ENCODE measurements around the gene YEATS4.

YEATS4 gene

GRCh38 chr12:69392179-69392928 is 32.8 kb downstream of the YEATS4 start:
- DNase-seq (ENCODE audit: low read depth), result no peak

- no peak for DNase-seq (ENCODE audit: low read depth)
These were observed 36.5 kb downstream of the YEATS4 start for GRCh38 chr12:69396041-69396440.

- DNase-seq (ENCODE audit: low read depth), result no peak
These were observed 37.4 kb downstream of the YEATS4 start for GRCh38 chr12:69396963-69397362.

GRCh38 chr12:69397978-69398377 is 38.4 kb downstream of the YEATS4 start:
- no peak for DNase-seq (ENCODE audit: low read depth)

- no peak for DNase-seq (ENCODE audit: low read depth)
These were observed 42.4 kb downstream of the YEATS4 start for GRCh38 chr12:69401940-69402339.

DNA sequence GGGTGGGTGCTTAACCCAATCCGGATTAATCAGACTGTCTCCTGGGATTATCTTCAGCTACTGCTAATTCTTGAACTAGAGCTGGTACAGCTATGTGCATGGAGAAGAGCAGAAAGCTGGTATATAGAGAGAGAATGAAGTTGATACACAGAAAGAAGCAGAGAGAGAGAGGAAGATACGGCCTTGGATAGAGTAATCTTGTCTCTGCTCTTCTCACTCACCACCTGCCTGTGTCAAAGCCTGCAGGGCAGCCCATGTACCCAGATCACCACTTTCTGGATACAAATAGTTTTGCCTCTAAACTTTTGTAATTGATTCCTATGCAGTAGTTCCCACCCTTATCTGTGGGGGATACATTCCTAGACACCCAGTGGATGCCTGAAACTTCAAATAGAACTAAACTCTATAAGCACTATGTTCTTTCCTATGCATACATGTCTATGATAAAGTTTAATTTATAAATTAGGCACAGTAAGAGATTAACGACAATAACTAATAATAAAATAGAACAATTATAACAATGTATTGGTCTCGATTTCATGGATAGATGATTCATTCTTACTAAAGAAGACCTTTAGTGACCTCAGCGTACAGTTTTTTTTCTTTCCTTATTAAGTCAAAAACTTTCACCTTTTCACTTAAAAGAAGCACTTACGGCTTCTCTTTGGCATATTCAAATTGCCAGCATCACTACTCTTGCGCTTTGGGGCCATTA is 45.5 kb downstream of the YEATS4 start:
- no peak for DNase-seq (ENCODE audit: low read depth)

DNA sequence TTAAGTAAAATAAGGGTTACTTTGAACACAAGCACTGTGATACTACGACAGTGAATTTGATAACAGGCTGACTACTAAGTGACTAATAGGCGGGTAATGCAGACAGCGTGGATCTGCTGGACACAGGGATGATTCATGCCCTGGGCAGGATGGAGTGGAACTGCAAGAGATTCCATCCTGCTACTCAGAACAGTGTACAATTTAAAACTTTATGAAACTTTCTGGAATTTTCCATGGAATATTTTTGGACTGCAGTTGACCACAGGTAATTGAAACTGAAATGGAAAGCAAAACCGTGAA is 46.0 kb downstream of the YEATS4 start:
- DNase-seq (ENCODE audit: low read depth), result peak; percentile 89

- no peak for DNase-seq (ENCODE audit: low read depth)
These were observed 46.7 kb downstream of the YEATS4 start for GRCh38 chr12:69406217-69406616.

- DNase-seq (ENCODE audit: low read depth), result no peak
These were observed 51.0 kb downstream of the YEATS4 start for GRCh38 chr12:69410571-69410970.

DNA sequence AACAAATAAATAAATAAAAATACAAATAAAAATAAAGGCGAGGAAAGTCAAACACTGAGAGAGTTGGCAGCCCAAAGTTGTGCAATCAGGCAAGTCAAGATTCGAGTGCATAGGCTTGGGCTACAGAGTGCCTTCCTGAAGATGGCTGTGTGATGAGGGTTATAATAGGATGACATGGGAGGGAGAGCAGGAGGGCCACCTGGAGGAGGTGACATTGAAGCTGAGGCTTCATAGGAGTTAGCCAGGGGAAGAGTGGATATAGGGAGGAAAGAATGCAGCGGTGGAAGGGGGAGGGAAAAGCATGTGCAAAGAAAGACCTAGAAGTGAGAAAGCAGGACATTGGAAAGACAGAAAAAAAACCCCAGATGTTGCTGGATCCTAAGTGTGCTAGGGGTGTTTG is 53.1 kb downstream of the YEATS4 start:
- DNase-seq (ENCODE audit: low read depth), result no peak

DNA sequence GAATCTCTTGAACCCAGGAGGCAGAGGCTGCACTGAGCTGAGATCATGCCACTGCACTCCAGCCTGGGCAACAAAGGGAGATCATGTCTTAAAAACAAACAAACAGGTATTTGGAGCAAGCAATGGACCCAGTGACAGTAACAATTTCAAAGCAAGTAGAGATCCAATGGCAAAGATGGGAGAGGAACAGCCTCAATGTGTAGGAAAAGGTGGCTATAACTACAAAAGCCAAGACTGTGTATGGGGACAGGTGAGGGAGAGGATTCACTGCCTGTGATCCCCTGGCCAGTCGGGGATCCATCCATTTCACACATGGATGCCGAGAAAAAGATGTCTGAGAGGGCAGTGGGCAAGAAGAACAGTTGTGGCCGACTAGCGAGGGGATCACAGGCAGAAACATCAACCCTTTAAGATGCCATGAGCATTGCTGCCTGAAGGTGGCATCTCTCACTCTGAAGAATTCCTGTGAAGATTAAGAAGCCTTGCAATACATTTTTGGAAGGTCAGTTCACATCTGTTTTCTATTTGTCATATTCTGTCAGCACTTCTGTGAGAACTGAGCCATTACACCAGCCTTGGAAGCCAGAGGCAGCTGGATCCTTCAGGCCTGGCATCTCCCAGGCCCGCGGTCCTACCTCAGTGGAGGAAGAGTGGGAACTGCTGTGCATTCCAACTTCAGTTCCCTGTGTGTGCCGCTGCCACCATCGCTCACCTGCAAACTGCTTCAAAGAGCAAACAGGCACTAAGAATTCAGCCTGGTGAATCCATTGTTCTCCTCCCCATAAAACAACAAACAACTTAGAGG is 56.1 kb downstream of the YEATS4 start:
- DNase-seq (ENCODE audit: low read depth), result peak; percentile 85

GRCh38 chr12:69417231-69417630 is 57.7 kb downstream of the YEATS4 start:
- DNase-seq (ENCODE audit: low read depth), result no peak

DNA sequence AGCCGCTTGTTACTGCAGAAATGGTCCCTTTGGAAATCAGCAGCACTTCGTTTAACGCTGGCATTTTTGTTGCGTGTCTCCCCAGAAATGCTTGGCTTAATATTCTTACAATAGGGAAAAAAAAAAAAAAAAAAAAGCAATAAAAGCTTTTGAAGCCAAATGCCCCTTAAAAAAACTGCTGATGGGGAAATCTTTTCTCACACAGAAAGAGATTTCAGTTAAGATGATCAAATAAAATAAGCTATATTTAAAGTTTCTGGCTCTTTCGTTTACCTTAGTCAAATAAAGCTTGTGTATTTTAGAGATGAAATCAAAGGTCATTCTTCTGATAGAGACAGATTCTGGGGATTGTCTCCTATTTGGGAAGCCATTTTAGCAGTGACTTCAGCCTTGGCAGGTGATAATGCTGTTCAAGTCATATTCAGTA is 58.2 kb downstream of the YEATS4 start:
- DNase-seq (ENCODE audit: low read depth), result no peak

- DNase-seq (ENCODE audit: low read depth), result no peak
These were observed 60.2 kb downstream of the YEATS4 start for GRCh38 chr12:69419701-69420100.

DNA sequence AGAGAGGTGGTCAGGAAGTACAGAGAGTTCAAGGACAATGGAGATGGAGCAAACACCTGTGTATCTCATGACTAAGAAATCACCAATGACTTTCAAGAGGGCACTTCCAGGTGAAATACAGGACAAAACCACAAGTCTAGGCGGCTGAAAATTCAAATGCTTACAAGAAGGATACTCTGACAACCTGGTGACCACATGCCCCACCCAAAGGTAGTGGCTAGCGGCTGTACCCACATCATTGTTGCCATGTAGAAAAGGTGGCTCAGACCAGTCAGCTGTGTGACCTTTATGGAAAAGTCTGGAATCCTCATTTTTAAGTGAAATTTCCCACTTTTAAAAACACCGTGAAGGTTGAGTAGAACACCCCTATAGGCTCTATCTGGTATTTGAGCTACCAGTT is 62.0 kb downstream of the YEATS4 start:
- DNase-seq (ENCODE audit: low read depth), result no peak

DNA sequence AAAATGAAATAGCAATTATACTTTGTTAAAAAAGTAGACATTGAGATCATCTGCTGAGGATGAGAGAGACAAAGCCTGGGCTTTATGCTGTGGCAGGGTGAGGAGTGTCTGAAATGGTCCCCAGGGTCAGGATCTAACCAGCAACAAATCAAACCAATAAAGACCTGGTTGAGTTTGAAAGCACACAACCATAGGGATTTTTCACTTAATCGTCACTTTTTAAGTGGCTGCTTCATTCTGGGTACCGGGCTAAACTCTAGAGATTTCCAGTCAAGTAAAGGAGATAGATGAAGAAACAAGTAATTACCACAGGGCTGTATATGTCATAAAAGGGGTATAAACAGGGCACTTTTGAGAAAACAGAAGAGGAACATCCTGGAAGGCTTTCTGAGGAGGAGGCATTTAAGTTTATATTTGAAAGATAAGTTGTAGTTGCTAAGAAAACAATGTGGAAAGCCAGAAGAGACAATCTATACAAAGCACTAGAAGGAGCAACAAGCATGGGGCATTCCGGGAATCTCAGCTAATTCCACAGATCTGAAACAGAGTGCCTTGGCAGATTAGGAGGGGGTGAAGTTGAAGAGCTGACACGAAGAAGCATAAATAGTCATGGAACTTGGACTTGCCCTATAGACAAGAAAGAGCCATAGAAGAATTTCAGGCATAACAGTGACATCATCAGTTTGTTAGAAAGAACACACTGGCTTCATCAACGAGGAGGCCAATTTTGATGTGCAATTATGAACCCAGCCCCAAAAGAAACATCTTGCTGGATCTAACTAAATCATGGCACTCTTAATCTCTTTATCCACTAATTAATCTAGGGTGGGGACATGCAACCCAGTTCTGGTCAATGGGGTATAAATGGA is 63.7 kb downstream of the YEATS4 start:
- DNase-seq (ENCODE audit: low read depth), result no peak

DNA sequence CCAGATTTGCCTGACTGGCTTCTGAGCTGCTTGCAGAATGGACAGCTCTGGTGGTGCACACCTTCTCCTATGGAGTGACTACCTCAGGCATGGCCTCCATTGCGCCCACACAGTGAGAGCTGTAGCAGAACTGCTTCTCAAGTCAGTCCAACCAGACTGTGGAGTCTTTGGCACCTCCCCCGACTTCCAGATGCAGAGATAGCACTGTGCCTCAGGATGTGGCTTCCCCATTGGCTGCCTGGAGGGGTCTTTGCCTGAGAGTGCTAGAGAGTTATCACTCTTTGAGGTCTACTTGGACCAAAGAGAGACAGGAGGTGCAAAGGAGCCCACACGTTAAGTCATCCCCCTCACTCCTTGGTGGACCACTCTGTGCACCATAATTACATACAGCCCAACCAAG is 65.9 kb downstream of the YEATS4 start:
- no peak for DNase-seq (ENCODE audit: low read depth)

DNA sequence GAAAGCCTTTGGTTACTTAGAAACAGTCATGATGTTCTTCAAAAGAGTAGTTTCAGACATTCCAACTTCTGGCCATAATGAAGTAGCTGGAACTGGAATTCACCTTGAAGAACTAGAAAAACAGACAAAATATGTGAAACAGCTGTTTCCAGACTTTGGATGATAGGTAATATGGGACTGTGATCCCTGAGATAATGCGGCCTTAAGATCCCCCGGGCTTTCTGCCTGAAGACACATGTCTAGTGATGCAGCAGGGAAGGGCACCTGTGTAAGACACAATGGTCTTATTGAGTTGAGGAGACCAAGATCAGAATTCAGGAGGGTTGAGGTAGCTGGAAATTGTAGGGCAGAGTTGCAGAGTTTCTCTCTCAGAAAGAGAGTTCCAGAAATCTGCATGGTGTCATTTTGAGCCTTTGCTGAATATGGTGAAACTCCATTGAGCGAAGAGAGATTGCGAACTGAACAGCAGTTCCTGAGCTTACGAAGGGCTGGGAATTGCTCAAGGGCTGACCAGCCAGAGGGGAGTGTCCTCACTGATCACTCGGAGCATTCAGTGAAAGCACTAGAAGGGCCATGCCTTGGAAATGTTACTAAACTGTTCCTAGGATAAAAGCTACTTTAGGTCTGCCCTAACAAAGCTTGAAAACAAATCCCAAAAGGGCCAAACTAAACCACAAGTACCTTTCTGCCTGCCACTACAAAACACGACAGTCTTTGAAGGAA is 69.0 kb downstream of the YEATS4 start:
- no peak for DNase-seq (ENCODE audit: low read depth)

- no peak for DNase-seq (ENCODE audit: low read depth)
These were observed 71.5 kb downstream of the YEATS4 start for GRCh38 chr12:69430942-69431590.

DNA sequence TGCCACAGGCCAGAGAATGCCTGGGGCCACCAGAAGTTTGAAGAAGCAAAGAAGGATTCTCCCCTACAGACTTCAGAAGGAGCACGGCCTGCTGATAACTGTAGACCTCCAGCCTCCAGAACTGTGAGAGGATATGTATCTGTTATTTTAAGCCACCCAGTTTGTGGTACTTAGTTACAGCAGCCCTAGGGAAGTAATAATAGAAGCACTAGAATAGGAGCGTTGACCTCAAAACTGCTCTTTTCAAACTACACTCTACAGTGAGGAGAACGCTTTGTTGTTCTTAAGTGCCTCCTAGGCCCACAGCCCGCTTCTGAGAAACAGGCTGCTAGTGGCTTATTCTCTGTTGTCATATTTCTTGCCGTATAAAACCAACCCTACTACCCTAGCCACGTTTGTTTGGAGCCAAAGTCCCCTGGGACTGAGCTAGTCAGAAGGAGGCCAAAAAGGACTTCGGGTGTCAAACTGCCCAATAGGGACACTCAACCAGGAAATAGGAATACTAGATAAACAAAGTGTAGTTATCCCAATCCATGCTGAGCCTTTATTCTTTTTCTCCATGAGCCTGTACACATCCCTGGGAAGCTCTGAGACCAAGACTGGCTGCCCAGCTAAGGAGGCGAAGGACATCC is 72.2 kb downstream of the YEATS4 start:
- DNase-seq (ENCODE audit: low read depth), result no peak

Measured in HS-5 (cell line).